Stomach (tissue), 4 donors: ENCODE data around the gene BET1.

Experiments used
- CTCF ChIP-seq, 7 experiments: fragments of 450-650 bp in 4 of 7; fragments of 200-600 bp in 3 of 7; sonication (generic) in 3 of 7; IDR thresholded peaks; one replicate each; pipeline ENCODE4 v1.5.1; 2016 to 2019; ENCODE audit warnings: antibody characterized with exemption in 7 of 7, control low read depth in 2 of 7, mild to moderate bottlenecking in 1 of 7
- EP300 ChIP-seq: sonication (generic); formaldehyde crosslinking; IDR thresholded peaks from one replicate; pipeline ENCODE4 v1.6.1; 2017; ENCODE audit warnings: antibody characterized with exemption
- POLR2A ChIP-seq, 4 donors: fragments of 450-650 bp; IDR thresholded peaks; one replicate each; pipeline ENCODE4 v1.6.1; 2016; ENCODE audit warnings: antibody characterized with exemption in 4 of 4, control low read depth in 2 of 4, mild to moderate bottlenecking in 1 of 4, moderate library complexity in 1 of 4
- POLR2AphosphoS5 ChIP-seq, 3 donors: sonication (generic); formaldehyde crosslinking; IDR thresholded peaks; one replicate each; pipeline ENCODE4 v1.6.1; 2016; ENCODE audit warnings: antibody characterized with exemption in 3 of 3

- TF ChIP-seq CTCF (IDR thresholded peaks at IDR 0.05) (no peak), POLR2A (IDR thresholded peaks at IDR 0.05) (no peak), POLR2AphosphoS5 (IDR thresholded peaks at IDR 0.05) (no peak), EP300 (no peak)
Measured at GRCh38 chr7:93981480-93981874, 22.7 kb downstream of the BET1 start.
